Astrocyte of the cerebellum (primary cell): ENCODE measurements around the gene IRF3.
A peak's percentile ranks its signal among the peaks of the same experiment; 100 is the strongest.

Experiments
- DNase-seq: peaks from one replicate; pipeline ENCODE4 v3.0.0-alpha.2; 2011; ENCODE audit warnings: low read depth
- H3K4me3 ChIP-seq: 2 replicates; pipeline ENCODE4 v1.5.1; 2011; ENCODE audit warnings: mild to moderate bottlenecking, low read depth, low read length, moderate library complexity
- in situ Hi-C: cut with HindIII; loops from 2 replicates; pipeline ENCODE4 v1.10.0; 2017; ENCODE audit warnings: low sequenced_read_pairs
- TF ChIP-seq, protein P1 (sequence below): IDR thresholded peaks from 2 replicates; pipeline ENCODE4 v1.5.1; 2012; ENCODE audit warnings: low read length, low read depth, moderate library complexity, mild to moderate bottlenecking; ENCODE audit errors: missing control alignments

Gene IRF3

DNA sequence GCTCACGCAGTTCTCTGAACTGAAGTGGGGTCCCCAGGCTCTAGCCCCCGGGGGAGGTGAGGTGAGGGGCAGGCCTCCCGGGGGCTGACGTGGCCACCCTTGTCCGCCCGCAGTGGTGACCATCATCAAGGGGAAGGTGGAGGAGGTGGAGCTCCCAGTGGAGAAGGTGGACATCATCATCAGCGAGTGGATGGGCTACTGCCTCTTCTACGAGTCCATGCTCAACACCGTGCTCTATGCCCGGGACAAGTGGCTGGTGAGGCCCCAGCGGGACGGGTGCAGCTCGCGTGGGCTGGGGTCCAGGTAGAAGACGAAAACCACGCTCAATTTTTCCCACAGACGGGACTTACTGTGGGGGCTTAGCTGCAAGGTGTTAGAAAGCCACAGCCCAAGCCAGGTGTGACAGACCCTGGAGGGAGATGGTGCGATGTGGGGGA lies 18.2 kb upstream of the IRF3 start:
- in situ Hi-C loops, result no loop called here
- DNase-seq, result no peak
- no peak overlapping the region for H3K4me3 ChIP-seq
- TF ChIP-seq, protein P1, sequence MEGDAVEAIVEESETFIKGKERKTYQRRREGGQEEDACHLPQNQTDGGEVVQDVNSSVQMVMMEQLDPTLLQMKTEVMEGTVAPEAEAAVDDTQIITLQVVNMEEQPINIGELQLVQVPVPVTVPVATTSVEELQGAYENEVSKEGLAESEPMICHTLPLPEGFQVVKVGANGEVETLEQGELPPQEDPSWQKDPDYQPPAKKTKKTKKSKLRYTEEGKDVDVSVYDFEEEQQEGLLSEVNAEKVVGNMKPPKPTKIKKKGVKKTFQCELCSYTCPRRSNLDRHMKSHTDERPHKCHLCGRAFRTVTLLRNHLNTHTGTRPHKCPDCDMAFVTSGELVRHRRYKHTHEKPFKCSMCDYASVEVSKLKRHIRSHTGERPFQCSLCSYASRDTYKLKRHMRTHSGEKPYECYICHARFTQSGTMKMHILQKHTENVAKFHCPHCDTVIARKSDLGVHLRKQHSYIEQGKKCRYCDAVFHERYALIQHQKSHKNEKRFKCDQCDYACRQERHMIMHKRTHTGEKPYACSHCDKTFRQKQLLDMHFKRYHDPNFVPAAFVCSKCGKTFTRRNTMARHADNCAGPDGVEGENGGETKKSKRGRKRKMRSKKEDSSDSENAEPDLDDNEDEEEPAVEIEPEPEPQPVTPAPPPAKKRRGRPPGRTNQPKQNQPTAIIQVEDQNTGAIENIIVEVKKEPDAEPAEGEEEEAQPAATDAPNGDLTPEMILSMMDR, result no peak

DNA sequence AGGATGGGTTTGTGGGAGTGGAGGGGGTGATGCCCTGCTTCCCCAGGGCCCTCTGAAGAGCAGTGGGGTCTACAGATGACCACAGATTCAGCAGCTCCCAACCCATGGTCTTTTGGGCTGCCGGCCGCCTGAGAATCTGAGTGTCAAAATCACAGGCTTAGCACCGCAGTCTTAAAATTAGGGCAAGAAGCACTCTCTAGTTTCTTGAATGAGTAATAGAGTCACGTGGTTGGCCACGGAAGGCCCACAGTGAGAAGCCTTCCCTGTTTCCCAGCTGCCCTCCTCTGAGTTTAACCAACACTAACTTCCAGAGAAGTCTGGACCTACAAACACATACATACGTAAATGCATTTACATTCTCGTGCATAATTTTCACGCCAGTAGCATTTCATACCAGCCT lies 16.6 kb upstream of the IRF3 start:
- no peak for DNase-seq
- TF ChIP-seq, protein P1, result no peak
- in situ Hi-C loops, result no loop called here
- no peak overlapping the region for H3K4me3 ChIP-seq

DNA sequence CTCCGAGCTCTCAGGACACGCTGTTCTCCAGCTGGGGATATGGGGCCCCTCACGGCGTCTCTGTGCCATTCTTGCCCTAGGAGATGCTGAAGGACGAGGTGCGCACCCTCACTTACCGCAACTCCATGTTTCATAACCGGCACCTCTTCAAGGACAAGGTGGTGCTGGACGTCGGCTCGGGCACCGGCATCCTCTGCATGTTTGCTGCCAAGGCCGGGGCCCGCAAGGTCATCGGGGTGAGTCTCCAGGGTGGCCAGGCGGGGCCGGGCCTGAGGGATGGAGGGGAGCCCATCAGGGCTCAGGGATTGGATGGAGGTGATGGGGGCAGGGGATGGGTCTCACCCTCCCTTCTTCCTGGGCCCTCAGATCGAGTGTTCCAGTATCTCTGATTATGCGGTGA lies 16.2 kb upstream of the IRF3 start:
- TF ChIP-seq, protein P1, result no peak
- H3K4me3 ChIP-seq, result no peak overlapping the region
- no peak for DNase-seq
- in situ Hi-C loops, result no loop called here

DNA sequence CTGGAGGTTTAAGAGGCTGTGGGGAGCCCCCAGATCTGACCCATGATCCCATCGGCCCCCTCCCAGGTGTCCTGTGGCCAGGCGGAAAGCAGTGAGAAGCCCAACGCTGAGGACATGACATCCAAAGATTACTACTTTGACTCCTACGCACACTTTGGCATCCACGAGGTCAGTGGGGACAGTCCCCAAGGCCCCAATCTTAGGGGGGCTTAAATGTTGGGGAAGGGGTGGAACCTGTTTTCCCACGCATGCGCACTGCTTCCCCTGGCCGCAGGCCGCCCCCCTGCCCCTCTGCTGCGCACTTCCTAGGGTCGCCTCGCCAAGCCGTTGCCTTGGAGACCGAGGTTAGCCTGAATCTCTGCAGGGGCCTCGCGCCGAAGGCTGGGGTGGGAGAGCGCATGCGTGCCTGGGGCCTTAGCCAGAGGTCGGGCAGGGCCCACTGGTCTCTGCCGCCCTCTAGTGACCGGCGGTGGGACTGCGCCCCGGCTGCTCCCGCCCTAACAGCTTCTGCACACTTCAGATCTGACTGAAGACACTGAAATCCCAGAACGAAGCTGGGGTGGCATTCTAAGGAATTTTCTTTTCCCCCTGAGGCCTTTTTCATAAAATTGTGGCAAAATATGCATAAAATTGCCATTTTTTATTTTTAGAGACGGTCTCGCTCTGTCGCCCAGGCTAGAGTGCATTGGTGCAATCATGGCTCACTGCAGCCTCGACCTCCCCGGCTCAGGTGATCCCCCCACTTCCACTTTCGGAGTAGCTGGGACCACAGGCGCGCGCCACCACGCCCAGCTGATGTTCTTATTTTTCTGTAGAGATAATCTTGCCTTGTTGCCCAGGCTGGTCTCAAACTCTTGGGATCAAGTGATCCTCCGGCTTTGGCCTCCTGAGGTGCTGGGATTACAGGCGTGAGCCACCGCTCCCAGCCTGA lies 15.0 kb upstream of the IRF3 start:
- in situ Hi-C loops, result no loop called here
- H3K4me3 ChIP-seq, result peak overlapping the region; percentile 14
- DNase-seq, result peak; percentile 67
- TF ChIP-seq, protein P1, result peak; percentile 100

DNA sequence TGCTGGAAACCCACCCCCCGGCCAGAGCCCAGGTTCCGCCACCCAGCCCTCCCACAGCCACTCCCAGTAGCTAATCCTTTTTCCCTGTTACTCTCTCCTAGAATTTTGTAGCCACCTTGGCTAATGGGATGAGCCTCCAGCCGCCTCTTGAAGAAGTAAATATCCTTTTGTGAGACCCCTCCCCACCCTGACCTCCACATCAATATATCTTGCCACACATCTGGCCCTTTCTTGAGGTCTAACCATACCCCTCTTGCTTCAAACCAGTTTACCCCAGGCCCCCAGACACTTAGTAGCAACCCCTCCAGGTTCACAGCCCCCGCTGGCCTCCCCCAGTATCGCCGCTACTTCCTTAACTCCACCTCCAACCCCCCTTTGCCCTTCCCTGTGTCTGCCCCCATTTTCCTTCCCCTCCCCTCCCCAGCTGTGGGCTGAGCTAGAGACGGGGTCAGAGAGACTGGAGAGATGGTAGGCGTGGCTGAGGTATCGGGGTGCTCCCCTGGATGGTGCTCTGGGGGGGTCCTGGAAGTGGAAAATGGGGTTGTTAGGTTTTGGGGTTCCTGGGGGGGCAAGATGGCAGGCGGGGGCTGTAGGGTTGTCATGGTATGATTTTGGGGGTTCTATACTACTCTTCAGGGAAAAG lies 14.2 kb upstream of the IRF3 start:
- TF ChIP-seq, protein P1, result no peak
- DNase-seq, result no peak
- in situ Hi-C loops, result no loop called here
- peak overlapping the region; percentile 14 for H3K4me3 ChIP-seq

DNA sequence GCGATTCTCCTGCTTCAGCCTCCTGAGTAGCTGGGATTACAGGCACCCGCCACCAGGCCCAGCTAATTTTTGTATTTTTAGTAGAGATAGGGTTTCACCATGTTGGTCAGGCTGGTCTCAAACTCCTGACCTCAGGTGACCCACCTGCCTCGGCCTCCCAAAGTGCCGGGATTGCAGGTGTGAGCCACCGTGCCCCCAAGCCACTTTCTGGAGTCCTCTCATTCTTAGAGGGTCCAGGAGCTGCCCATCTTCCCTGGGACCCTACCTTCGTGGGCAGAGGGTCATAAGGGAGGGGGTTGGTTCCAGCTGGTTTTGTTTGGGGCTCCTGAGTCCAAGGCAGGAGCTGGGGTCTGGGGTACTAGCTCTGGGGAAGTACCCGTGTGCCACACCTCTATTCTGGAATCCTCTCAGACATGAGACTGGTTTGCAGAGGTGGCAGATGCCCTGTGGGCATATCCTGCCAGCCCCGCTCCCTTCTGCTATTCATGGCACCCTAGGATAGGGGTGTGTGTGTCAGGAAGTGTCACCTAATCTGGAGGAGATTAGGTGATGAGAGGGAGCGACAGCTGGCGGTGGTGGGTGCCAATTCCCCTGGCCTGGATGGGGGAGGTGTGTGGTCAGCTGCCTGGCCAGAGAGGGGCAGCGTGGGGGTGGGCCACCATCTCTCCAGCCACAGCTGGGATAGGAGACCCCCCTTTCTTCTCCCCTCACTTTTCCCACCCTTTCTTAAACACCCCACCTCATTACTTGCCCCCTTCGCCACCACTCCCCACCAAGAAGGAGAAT lies 13.5 kb upstream of the IRF3 start:
- in situ Hi-C loops, result no loop called here
- TF ChIP-seq, protein P1, result no peak
- no peak for DNase-seq
- no peak overlapping the region for H3K4me3 ChIP-seq
